Measurements from ENCODE around the gene PRCC. TPM values are rescaled to one million over a fixed set of nuclear protein-coding genes. Genes with fewer than 3 reads are reported as not detected.

PRCC gene
- total RNA-seq, 1 experiment from 2014 or later = 131 TPM

- H3K4me1 Mint-ChIP-seq (ENCODE audit: insufficient read depth, unreplicated experiment) = peaks cover 21% of the 10 kb centered on the region
- no peaks in the 10 kb centered on the region for H3K27me3 Mint-ChIP-seq (ENCODE audit: insufficient read depth, unreplicated experiment)
- no peak for TF ChIP-seq CTCF (IDR thresholded peaks at IDR 0.05; ENCODE audit: unreplicated experiment)
- no peaks in the 10 kb centered on the region for H3K9me3 Mint-ChIP-seq (ENCODE audit: unreplicated experiment)
- peaks cover 9% of the 10 kb centered on the region for H3K36me3 Mint-ChIP-seq (ENCODE audit: insufficient read depth, unreplicated experiment)
- DNase-seq (ENCODE audit: unreplicated experiment) = no peak
- H3K4me3 Mint-ChIP-seq (ENCODE audit: unreplicated experiment) = no peak overlapping the region
- ChIA-PET CTCF (interaction anchor here (1.3 to 12.4 kb wide), 5 partner anchors 11 to 84 kb away, joined by 5 to 114 read pairs (median 26); partner anchors contain the start of gene PEAR1), POLR2A (interaction anchor here (0.7 to 2.3 kb wide), 2 partner anchors 9 to 12 kb away, joined by 3 to 7 read pairs; no protein-coding TSS in a partner anchor)
- BruUV-seq (replicated peaks) = no TSS peak
- intact Hi-C loops (cut with micrococcal nuclease) = no loop called here
- no peak overlapping the region for H3K27ac Mint-ChIP-seq (ENCODE audit: low read depth, unreplicated experiment)
These were observed 39.4 kb downstream of the PRCC start for GRCh38 chr1:156806512-156807440.

GRCh38 chr1:156807627-156808026 is 40.3 kb downstream of the PRCC start:
- no peak for DNase-seq (ENCODE audit: unreplicated experiment)
- Mint-ChIP-seq H3K9me3 (ENCODE audit: unreplicated experiment) (no peaks in the 10 kb centered on the region), H3K4me3 (ENCODE audit: unreplicated experiment) (no peak overlapping the region), H3K27me3 (ENCODE audit: insufficient read depth, unreplicated experiment) (no peaks in the 10 kb centered on the region), H3K36me3 (ENCODE audit: insufficient read depth, unreplicated experiment) (peaks cover under 1% of the 10 kb centered on the region), H3K27ac (ENCODE audit: low read depth, unreplicated experiment) (no peak overlapping the region), H3K4me1 (ENCODE audit: insufficient read depth, unreplicated experiment) (peaks cover 30% of the 10 kb centered on the region)
- ChIA-PET POLR2A (interaction anchor here (2.3 kb wide), 1 partner anchor 10 kb away, joined by 7 read pairs; no protein-coding TSS in a partner anchor), CTCF (interaction anchor here (0.6 to 12.4 kb wide), 10 partner anchors 12 to 240 kb away, joined by 3 to 114 read pairs (median 5); partner anchors contain the start of gene PEAR1)
- TF ChIP-seq CTCF (IDR thresholded peaks at IDR 0.05; ENCODE audit: unreplicated experiment) = no peak
- BruUV-seq (replicated peaks) = no TSS peak
- intact Hi-C loops (cut with micrococcal nuclease) = no loop called here

- Mint-ChIP-seq H3K27ac (ENCODE audit: low read depth, unreplicated experiment) (no peak overlapping the region), H3K36me3 (ENCODE audit: insufficient read depth, unreplicated experiment) (no peaks in the 10 kb centered on the region), H3K27me3 (ENCODE audit: insufficient read depth, unreplicated experiment) (no peaks in the 10 kb centered on the region), H3K9me3 (ENCODE audit: unreplicated experiment) (no peaks in the 10 kb centered on the region), H3K4me3 (ENCODE audit: unreplicated experiment) (no peak overlapping the region), H3K4me1 (ENCODE audit: insufficient read depth, unreplicated experiment) (peaks cover 31% of the 10 kb centered on the region)
- no TSS peak for BruUV-seq (replicated peaks)
- no peak for TF ChIP-seq CTCF (IDR thresholded peaks at IDR 0.05; ENCODE audit: unreplicated experiment)
- CTCF ChIA-PET = interaction anchor here (0.6 to 12.4 kb wide), 13 partner anchors 13 to 241 kb away, joined by 3 to 114 read pairs (median 5); partner anchors contain the start of genes NTRK1 and PEAR1
- POLR2A ChIA-PET = interaction anchor here (0.6 kb wide), 1 partner anchor 20 kb away, joined by 3 read pairs; no protein-coding TSS in a partner anchor
- no peak for DNase-seq (ENCODE audit: unreplicated experiment)
- intact Hi-C loops (cut with micrococcal nuclease) = no loop called here
These were observed 41.1 kb downstream of the PRCC start for GRCh38 chr1:156808186-156809030.

All from MCF 10A (cell line).